HepG2 (cell line): ENCODE data around the gene SERTAD1. TPM values are rescaled to one million over a fixed set of nuclear protein-coding genes. Genes with fewer than 3 reads are reported as not detected.

Experiments
- ARNT2 ChIP-seq: sonication (generic); formaldehyde crosslinking; IDR thresholded peaks from 2 replicates; pipeline ENCODE4 v1.8.0; 2022; ENCODE audit warnings: mild to moderate bottlenecking, low read depth, missing genetic modification reagents, moderate library complexity
- CREB1 ChIP-seq, 2 experiments: fragments of 450-650 bp in 1 of 2; IDR thresholded peaks; 2 replicates each; pipeline ENCODE4 v1.6.1; 2016 to 2017; ENCODE audit warnings: control low read depth in 1 of 2, mild to moderate bottlenecking in 1 of 2, missing compliant biosample characterization in 1 of 2, missing genetic modification characterization in 1 of 2
- GPN1 ChIP-seq: sonication (generic); formaldehyde crosslinking; IDR thresholded peaks from 2 replicates; pipeline ENCODE4 v1.5.1; 2020; ENCODE audit warnings: missing genetic modification reagents, borderline replicate concordance
- KDM1A ChIP-seq: IDR thresholded peaks from 2 replicates; pipeline ENCODE4 v1.6.1; 2016; ENCODE audit warnings: missing compliant biosample characterization
- LRRFIP1 ChIP-seq: sonication (generic); formaldehyde crosslinking; conservative IDR thresholded peaks from 2 replicates; pipeline ENCODE4 v1.4.0; 2020; ENCODE audit warnings: missing genetic modification reagents
- MIER2 ChIP-seq: IDR thresholded peaks from 2 replicates; pipeline ENCODE4 v1.6.1; 2016; ENCODE audit warnings: missing biosample characterization, missing genetic modification reagents
- MYC ChIP-seq: sonication (generic); formaldehyde crosslinking; IDR thresholded peaks from 2 replicates; pipeline ENCODE4 v1.9.0; 2021; ENCODE audit warnings: missing genetic modification reagents, borderline replicate concordance
- PPARG ChIP-seq: conservative IDR thresholded peaks from 2 replicates; pipeline ENCODE4 v1.6.1; 2016; ENCODE audit warnings: missing biosample characterization, missing genetic modification reagents
- RFX1 ChIP-seq: fragments of 450-650 bp; IDR thresholded peaks from 2 replicates; pipeline ENCODE4 v1.6.1; 2017
- SIN3A ChIP-seq: IDR thresholded peaks from 2 replicates; pipeline ENCODE4 v1.6.1; 2011; ENCODE audit warnings: low read depth, mild to moderate bottlenecking, control low read depth, low read length, borderline replicate concordance
- SNAPC5 ChIP-seq: sonication (generic); formaldehyde crosslinking; IDR thresholded peaks from 2 replicates; pipeline ENCODE4 v1.8.1; 2023; ENCODE audit warnings: mild to moderate bottlenecking, missing genetic modification reagents, borderline replicate concordance
- SP140L ChIP-seq: sonication (generic); formaldehyde crosslinking; IDR thresholded peaks from 2 replicates; pipeline ENCODE4 v1.4.0; 2020; ENCODE audit warnings: missing genetic modification reagents, borderline replicate concordance
- TMF1 ChIP-seq: sonication (generic); formaldehyde crosslinking; IDR thresholded peaks from 2 replicates; pipeline ENCODE4 v1.8.1; 2022; ENCODE audit warnings: low read depth, missing genetic modification reagents
- ZNF3 ChIP-seq: IDR thresholded peaks from 2 replicates; pipeline ENCODE4 v1.7.0; 2017; ENCODE audit warnings: inconsistent platforms
- ZNF644 ChIP-seq: IDR thresholded peaks from 2 replicates; pipeline ENCODE4 v1.6.1; 2016; ENCODE audit warnings: low read depth
- ZNF737 ChIP-seq: sonication (generic); formaldehyde crosslinking; IDR thresholded peaks from 2 replicates; pipeline ENCODE4 v1.5.0; 2020; ENCODE audit warnings: missing genetic modification reagents, mild to moderate bottlenecking, borderline replicate concordance
- ZNF775 ChIP-seq: sonication (generic); formaldehyde crosslinking; IDR thresholded peaks from 2 replicates; pipeline ENCODE4 v1.4.0; 2020; ENCODE audit warnings: missing genetic modification reagents, mild to moderate bottlenecking, moderate library complexity, borderline replicate concordance
- ZSCAN29 ChIP-seq: sonication (generic); formaldehyde crosslinking; conservative IDR thresholded peaks from 2 replicates; pipeline ENCODE4 v1.4.0; 2020; ENCODE audit warnings: mild to moderate bottlenecking, missing genetic modification reagents
- polyA plus RNA-seq, 8 experiments: library from polyadenylated mRNA; depleted of rRNA in 3 of 8; stranded (reverse) in 7 of 8; unstranded in 1 of 8; fragments of >200 nt; fragmentation: Illumina TruSeq in 4 of 8; extraction: Trizol in 4 of 8; gene quantifications; 2 replicates each; pipeline versions ENCODE4 v1.2.1 to v1.2.3, GENCODE V29; 2011 to 2016; ENCODE audit warnings: low read depth in 4 of 8, missing spikeins in 1 of 8, mixed read lengths in 1 of 8; ENCODE audit not compliant: insufficient read depth in 1 of 8
- total RNA-seq, 5 experiments: library from RNA; depleted of rRNA; stranded (reverse); fragments of >200 nt; fragmentation: Illumina TruSeq; extraction: Trizol; gene quantifications; 2 replicates each; pipeline ENCODE4 v1.2.3, GENCODE V29; 2016; ENCODE audit warnings: low read depth in 1 of 5
- TF ChIP-seq, protein P1 (sequence below): sonication (generic); formaldehyde crosslinking; IDR thresholded peaks from 2 replicates; pipeline ENCODE4 v1.8.1; 2022; ENCODE audit warnings: low read depth, mild to moderate bottlenecking, missing genetic modification reagents
- TF ChIP-seq, protein P2 (sequence below): sonication (generic); formaldehyde crosslinking; conservative IDR thresholded peaks from 2 replicates; pipeline ENCODE4 v1.8.0; 2022; ENCODE audit warnings: low read depth, missing genetic modification reagents
- TF ChIP-seq, protein P3 (sequence below): sonication (generic); formaldehyde crosslinking; IDR thresholded peaks from 2 replicates; pipeline ENCODE4 v1.5.1; 2020; ENCODE audit warnings: missing genetic modification reagents, mild to moderate bottlenecking, borderline replicate concordance

Gene SERTAD1
- total and polyA plus RNA-seq, 2 of the 13 experiments (the other 11 are each of a cell fraction or from before 2014, with no cell fraction given), result 4.3 to 4.5 TPM

DNA sequence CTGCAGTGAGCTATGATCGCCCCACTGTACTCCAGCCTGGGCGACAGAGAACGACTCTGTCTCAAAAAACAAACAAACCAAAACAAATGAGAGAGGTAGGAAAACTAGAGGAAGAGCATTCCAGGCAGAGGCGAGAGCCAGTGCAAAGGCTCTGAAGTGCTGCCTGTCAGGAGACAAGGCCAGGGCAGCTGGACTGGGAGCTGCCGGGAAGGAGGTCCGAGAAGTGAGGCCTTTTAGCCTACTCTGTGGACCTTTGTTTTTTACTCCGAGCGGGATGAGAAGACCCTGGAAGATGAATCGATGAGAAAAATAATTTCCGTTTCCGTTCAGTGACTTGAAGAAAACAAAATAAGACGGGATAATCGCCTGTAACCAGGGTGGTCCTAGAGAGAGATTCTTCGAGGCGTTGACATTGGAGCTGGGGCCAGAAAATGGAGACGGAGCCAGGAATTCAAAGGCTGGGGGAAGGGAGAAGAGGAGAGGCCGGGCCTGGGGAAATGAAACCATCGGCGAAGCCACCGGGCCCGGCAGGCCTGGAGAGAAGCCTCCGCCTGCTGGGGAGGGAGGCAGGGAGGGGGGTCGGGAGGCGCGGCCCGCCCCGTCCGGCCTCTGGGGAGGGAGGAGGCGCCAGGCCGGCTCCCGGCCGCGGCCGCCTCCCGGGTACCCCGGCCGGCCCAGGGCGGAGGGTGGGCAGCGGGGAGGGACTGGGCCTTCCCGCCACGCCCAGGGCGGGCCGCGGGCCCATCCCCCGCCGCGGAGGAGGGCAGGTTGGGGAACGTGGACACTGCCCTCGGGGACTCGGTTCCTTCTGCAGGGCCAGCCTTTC is 7.8 kb upstream of the SERTAD1 start (continued):
- TF ChIP-seq ZSCAN29 (no peak), PPARG (CRISPR knock-in tag) (no peak), TMF1 (CRISPR knock-in tag) (no peak), MIER2 (no peak), ZNF775 (CRISPR knock-in tag) (no peak), LRRFIP1 (CRISPR knock-in tag) (no peak), ZNF644 (CRISPR knock-in tag) (no peak), SNAPC5 (CRISPR knock-in tag) (no peak), MYC (CRISPR knock-in tag) (peak; percentile 51; the same call in 1 of the 2 replicates), ZNF737 (no peak), GPN1 (CRISPR knock-in tag) (no peak), SIN3A (peak; percentile 22; the same call in 1 of the 2 replicates), RFX1 (no peak), ARNT2 (CRISPR knock-in tag) (peak; percentile 71), KDM1A (CRISPR knock-in tag) (no peak), CREB1 (IDR thresholded peaks at IDR 0.05) (no peak), CREB1 (CRISPR knock-in tag; IDR thresholded peaks at IDR 0.05) (no peak), ZNF3 (0 out of 2 replicates have a peak, but pooled peaks have one; percentile 0), SP140L (CRISPR knock-in tag) (no peak)
- TF ChIP-seq, protein P1, sequence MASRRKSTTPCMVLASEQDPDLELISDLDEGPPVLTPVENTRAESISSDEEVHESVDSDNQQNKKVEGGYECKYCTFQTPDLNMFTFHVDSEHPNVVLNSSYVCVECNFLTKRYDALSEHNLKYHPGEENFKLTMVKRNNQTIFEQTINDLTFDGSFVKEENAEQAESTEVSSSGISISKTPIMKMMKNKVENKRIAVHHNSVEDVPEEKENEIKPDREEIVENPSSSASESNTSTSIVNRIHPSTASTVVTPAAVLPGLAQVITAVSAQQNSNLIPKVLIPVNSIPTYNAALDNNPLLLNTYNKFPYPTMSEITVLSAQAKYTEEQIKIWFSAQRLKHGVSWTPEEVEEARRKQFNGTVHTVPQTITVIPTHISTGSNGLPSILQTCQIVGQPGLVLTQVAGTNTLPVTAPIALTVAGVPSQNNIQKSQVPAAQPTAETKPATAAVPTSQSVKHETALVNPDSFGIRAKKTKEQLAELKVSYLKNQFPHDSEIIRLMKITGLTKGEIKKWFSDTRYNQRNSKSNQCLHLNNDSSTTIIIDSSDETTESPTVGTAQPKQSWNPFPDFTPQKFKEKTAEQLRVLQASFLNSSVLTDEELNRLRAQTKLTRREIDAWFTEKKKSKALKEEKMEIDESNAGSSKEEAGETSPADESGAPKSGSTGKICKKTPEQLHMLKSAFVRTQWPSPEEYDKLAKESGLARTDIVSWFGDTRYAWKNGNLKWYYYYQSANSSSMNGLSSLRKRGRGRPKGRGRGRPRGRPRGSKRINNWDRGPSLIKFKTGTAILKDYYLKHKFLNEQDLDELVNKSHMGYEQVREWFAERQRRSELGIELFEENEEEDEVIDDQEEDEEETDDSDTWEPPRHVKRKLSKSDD (CRISPR knock-in tag), result no peak
- TF ChIP-seq, protein P2, sequence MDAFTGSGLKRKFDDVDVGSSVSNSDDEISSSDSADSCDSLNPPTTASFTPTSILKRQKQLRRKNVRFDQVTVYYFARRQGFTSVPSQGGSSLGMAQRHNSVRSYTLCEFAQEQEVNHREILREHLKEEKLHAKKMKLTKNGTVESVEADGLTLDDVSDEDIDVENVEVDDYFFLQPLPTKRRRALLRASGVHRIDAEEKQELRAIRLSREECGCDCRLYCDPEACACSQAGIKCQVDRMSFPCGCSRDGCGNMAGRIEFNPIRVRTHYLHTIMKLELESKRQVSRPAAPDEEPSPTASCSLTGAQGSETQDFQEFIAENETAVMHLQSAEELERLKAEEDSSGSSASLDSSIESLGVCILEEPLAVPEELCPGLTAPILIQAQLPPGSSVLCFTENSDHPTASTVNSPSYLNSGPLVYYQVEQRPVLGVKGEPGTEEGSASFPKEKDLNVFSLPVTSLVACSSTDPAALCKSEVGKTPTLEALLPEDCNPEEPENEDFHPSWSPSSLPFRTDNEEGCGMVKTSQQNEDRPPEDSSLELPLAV, result no peak
- TF ChIP-seq, protein P3, sequence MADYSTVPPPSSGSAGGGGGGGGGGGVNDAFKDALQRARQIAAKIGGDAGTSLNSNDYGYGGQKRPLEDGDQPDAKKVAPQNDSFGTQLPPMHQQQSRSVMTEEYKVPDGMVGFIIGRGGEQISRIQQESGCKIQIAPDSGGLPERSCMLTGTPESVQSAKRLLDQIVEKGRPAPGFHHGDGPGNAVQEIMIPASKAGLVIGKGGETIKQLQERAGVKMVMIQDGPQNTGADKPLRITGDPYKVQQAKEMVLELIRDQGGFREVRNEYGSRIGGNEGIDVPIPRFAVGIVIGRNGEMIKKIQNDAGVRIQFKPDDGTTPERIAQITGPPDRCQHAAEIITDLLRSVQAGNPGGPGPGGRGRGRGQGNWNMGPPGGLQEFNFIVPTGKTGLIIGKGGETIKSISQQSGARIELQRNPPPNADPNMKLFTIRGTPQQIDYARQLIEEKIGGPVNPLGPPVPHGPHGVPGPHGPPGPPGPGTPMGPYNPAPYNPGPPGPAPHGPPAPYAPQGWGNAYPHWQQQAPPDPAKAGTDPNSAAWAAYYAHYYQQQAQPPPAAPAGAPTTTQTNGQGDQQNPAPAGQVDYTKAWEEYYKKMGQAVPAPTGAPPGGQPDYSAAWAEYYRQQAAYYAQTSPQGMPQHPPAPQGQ (CRISPR knock-in tag), result no peak
